Ishikawa (cell line): ENCODE measurements around the gene SPATS1.

ENCODE experiments used
- CEBPB ChIP-seq: IDR thresholded peaks from 2 replicates; pipeline ENCODE4 v1.6.1; 2012
- CREB1 ChIP-seq: IDR thresholded peaks from 2 replicates; pipeline ENCODE4 v1.6.1; 2012; ENCODE audit warnings: low read depth
- EGR1 ChIP-seq: IDR thresholded peaks from 2 replicates; pipeline ENCODE4 v1.6.1; 2012
- EP300 ChIP-seq: IDR thresholded peaks from 2 replicates; pipeline ENCODE4 v1.6.1; 2012; ENCODE audit warnings: borderline replicate concordance
- FOXM1 ChIP-seq: IDR thresholded peaks from 2 replicates; pipeline ENCODE4 v1.6.1; 2012; ENCODE audit warnings: low read depth, borderline replicate concordance
- MAX ChIP-seq: IDR thresholded peaks from 2 replicates; pipeline ENCODE4 v1.6.1; 2012
- NFIC ChIP-seq: IDR thresholded peaks from 2 replicates; pipeline ENCODE4 v1.6.1; 2012
- RAD21 ChIP-seq: IDR thresholded peaks from 2 replicates; pipeline ENCODE4 v1.6.1; 2012; ENCODE audit warnings: low read depth
- REST ChIP-seq: IDR thresholded peaks from 2 replicates; pipeline ENCODE4 v1.6.1; 2012; ENCODE audit warnings: low read depth, mild to moderate bottlenecking
- TAF1 ChIP-seq: IDR thresholded peaks from 2 replicates; pipeline ENCODE4 v1.6.1; 2012; ENCODE audit warnings: low read depth, mild to moderate bottlenecking
- TCF12 ChIP-seq: IDR thresholded peaks from 2 replicates; pipeline ENCODE4 v1.6.1; 2012; ENCODE audit warnings: low read depth
- TEAD4 ChIP-seq: IDR thresholded peaks from 2 replicates; pipeline ENCODE4 v1.6.1; 2012
- USF1 ChIP-seq: IDR thresholded peaks from 2 replicates; pipeline ENCODE4 v1.6.1; 2012
- YY1 ChIP-seq: IDR thresholded peaks from 2 replicates; pipeline ENCODE4 v1.6.1; 2012; ENCODE audit warnings: low read depth
- ZBTB7A ChIP-seq: IDR thresholded peaks from 2 replicates; pipeline ENCODE4 v1.6.1; 2012; ENCODE audit warnings: low read depth

The SPATS1 gene, protein sequence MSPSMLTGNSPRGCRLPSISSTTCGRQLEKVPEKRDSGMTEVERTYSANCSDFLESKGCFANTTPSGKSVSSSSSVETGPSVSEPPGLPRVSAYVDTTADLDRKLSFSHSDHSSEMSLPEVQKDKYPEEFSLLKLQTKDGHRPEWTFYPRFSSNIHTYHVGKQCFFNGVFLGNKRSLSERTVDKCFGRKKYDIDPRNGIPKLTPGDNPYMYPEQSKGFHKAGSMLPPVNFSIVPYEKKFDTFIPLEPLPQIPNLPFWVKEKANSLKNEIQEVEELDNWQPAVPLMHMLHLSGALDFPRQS

DNA sequence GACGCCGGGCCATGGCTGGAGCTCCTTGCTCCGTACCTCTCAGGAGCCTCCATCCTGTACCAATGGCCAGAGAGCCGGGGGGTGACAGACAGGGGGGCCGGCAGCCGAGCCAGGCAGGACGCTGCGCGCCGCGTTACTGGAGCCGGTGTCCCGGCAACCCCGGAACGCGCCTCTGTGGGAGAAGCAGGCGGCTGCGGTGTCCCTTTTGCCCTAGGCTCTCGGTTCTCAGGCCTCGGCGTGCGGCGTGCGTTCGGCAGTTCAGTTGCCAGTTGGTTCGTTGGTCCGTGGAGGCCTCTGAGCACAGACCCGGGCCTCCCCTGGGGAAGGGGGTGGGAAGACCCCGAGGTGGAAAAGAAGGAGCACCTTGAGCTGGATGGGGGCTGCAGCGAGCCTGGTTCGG lies at the start of gene SPATS1:
Gene SPATS1, plus strand, starts transcription at position 162 of the 400 bp plus-strand sequence. CDS start 446 bp downstream, outside the sequence.
- no peak for TF ChIP-seq CREB1
- no peak for TF ChIP-seq NFIC
- no peak for TF ChIP-seq USF1
- TF ChIP-seq TCF12, result no peak
- no peak for TF ChIP-seq CEBPB
- TF ChIP-seq TAF1, result no peak
- TF ChIP-seq EP300, result no peak
- TF ChIP-seq EGR1, result no peak
- TF ChIP-seq TEAD4, result no peak
- no peak for TF ChIP-seq FOXM1
- no peak for TF ChIP-seq YY1
- no peak for TF ChIP-seq RAD21
- TF ChIP-seq ZBTB7A, result no peak
- TF ChIP-seq MAX, result no peak
- TF ChIP-seq REST, result no peak

DNA sequence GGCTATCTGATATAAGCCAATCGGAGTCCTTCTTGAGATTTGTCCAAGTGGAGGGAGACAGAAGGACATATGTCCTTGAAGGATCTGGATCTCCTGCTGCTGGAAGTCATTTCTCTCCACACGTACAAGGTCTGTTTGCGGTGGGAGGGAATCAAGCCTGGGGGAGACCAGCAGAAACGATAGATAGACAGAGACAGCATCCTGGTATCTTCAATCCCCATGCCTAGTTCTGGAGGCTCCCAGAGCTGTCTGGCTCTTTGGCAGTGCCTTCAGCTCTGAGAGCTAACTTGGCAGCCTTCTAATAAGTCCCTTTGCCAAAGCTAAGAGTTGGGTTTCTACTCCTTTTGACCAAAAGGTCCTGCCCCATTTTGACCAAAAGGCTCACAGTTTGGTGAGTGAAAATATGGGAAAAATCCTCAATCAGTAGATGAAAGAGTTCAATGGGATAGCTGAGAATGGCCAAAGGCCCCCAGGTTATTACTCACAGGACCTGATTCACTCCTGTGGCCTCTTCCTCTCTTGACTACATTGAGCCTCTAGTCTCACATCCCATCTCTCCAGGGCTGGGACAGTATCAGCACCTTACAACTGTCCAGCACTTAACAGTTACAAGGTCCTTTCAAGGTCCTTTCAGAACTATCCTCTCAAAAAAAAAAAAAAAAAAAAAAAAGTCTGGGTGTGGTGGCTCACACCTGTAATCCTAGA lies 49.6 kb upstream of the SPATS1 start:
- TF ChIP-seq RAD21, result no peak
- TF ChIP-seq TAF1, result no peak
- no peak for TF ChIP-seq CEBPB
- no peak for TF ChIP-seq USF1
- no peak for TF ChIP-seq EP300
- TF ChIP-seq EGR1, result no peak
- no peak for TF ChIP-seq FOXM1
- TF ChIP-seq CREB1, result no peak
- TF ChIP-seq TEAD4, result no peak
- no peak for TF ChIP-seq REST
- TF ChIP-seq MAX, result no peak
- no peak for TF ChIP-seq YY1
- no peak for TF ChIP-seq NFIC

GRCh38 chr6:44294832-44295791 lies 47.3 kb upstream of the SPATS1 start:
- TF ChIP-seq TCF12 (no peak), CEBPB (no peak), USF1 (no peak), CREB1 (no peak), TAF1 (no peak)

DNA sequence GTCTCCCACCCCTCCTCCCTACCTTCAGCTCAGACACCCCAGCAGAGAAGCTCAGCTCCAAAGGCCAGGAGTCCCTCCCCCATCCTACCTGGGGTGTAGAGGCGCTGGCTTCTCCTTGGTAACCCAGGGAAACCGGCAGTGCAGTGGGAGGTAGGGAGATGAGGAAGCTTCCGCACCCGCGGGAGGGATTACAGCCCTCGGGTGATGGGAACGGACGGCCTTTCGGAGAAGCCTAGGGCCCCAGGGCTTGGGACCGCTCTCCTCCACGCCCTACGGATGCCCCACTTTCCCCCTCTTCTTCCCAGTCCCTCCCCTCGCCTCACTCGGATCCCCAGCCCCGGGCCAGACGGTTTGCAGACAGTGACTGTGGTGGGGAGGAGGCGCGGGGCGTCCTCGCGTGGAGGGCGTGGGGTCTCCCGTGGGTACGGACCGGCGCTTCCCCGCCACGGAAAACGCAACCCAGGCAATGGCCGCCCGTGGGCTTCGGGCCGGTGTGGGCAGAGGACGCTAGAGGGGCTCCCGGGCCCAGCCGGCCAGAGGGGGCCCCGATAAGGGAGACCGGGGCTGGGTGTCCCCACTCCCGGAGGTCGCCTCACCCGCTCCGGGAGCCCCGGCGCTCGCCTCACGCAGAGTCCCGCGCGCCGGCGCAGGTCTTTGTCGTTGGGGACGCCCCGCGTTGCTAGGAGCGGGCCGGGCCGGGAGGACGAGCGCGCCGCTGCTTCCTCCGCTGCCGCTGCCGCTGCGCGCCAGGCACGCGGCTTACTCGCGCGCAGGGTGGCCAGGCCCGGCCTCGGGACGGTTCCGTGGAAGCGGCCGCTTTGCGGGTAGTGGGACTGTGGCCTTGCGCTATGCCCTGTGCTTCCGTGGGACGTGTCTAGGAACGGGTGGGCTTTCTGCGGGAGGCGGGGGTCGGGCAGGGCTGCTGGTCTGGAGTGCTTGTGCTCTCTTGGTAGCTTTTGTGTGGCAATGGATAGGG lies 45.1 kb upstream of the SPATS1 start:
- no peak for TF ChIP-seq YY1
- TF ChIP-seq MAX, result 0 out of 2 replicates have a peak, but pooled peaks have one; percentile 46
